Activated naive CD8-positive, alpha-beta T cell (primary cell): ENCODE data around the gene B3GALT5.
"Not testable (repeated sequence)": the region's sequence is repeated elsewhere in the genome, so short reads cannot be mapped to it uniquely, and the experiment has no call there.

Experiments used
- H3K27ac Mint-ChIP-seq: one replicate; pipeline ENCODE4 v1.8.0; 2021; ENCODE audit warnings: mixed read lengths
- H3K27me3 Mint-ChIP-seq: one replicate; pipeline ENCODE4 v1.8.0; 2021; ENCODE audit warnings: mixed read lengths
- H3K36me3 Mint-ChIP-seq: one replicate; pipeline ENCODE4 v1.8.0; 2021; ENCODE audit warnings: mixed read lengths
- H3K4me1 Mint-ChIP-seq: one replicate; pipeline ENCODE4 v1.8.0; 2021; ENCODE audit warnings: low read depth, mixed read lengths
- H3K4me3 Mint-ChIP-seq: one replicate; pipeline ENCODE4 v1.8.0; 2021; ENCODE audit warnings: mild to moderate bottlenecking, mixed read lengths
- H3K9me3 Mint-ChIP-seq: one replicate; pipeline ENCODE4 v1.8.0; 2021; ENCODE audit warnings: low read depth, mixed read lengths

The B3GALT5 gene

DNA sequence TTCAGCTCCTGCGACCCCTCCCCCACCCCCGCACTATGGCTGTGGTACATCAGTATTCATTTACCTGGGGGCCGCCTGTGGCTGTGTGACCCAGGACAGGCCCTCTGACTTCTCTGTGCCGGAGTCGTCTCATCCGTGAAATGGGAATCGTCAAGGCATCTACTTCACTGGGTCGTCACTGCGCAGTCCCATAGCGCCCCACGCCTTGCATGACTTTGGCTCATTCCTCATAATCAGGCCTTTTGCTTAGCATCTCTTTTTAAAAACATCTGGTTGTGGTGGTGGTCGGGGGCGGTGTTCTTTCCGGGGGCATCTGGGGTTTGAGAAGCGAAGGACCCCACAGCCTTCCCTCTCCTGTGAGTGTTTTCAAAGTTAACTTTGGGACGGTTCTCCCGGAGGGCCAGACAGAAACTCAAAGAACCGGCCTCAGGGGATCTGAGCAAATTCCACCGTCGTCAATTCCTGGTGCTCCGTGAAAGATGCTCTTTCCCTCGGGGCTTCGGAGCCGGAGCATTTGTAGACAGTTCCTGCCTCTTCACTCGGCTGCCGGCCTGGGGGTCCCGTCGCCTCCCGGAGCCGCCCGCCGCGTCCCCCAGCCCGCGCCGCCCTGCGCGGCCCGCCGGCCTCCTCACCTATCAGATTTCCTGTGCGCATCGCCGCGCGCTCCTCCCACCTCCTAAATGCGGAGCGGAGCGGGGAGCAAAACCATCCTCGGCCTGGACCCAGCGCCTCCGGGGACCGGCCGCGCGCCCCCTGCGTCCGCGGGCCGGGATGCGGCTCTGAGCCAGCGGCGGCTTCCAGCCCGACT, at the start of gene B3GALT5:
Gene B3GALT5, plus strand, starts transcription at position 708 of the 808 bp plus-strand sequence. CDS start 47,620 bp downstream, outside the sequence.
- Mint-ChIP-seq H3K9me3 (no peaks in the 10 kb centered on the region), H3K4me3 (no peak within 1 kb of the TSS), H3K4me1 (peaks cover 7% of the 10 kb centered on the region), H3K27me3 (peaks cover 22% of the 10 kb centered on the region), H3K36me3 (no peaks in the 10 kb centered on the region), H3K27ac (no peak within 1 kb of the TSS)

GRCh38 chr21:39564200-39564599, 48.5 kb upstream of the B3GALT5 start:
- Mint-ChIP-seq H3K27ac (no peak overlapping the region), H3K4me1 (no peaks in the 10 kb centered on the region), H3K9me3 (no peaks in the 10 kb centered on the region), H3K4me3 (no peak overlapping the region), H3K36me3 (no peaks in the 10 kb centered on the region), H3K27me3 (no peaks in the 10 kb centered on the region)

DNA sequence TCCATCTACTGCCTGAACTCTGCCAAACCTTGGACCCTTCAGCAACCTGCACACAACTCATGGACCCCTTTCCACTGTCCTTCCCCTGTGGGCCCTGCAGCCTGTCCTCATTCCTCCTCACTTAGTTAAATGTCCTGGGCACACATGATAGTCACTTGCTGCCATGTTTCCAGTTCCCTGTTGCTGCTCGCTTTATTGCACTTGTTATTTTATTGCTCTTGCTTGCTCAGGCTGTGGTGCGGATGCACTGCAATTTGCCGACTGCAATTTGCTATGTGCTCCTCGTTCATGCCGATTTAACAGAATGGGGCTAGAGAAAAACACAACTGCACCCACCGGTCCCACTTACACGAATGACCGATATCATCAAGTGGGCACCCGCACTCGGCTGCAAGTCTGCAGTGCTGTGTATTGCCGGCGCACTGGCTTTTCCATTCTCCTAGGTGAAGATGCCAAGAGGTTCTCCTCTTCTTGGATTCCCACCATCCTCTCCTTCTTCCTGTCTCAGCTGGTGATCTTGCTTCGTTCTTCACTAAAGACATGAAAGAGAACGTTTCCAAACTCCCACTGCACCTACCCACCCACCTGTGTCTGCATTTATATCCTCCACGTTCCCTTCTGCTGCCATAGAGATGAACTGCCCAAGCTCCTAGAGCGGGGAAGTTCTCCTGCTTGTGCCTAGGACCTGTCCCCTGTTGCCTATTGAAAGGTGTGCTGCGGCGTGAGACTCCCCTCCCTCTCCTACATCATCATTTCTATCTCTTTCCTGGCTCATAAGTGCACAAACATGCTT, 45.4 kb upstream of the B3GALT5 start:
- Mint-ChIP-seq H3K9me3 (no peaks in the 10 kb centered on the region), H3K27ac (no peak overlapping the region), H3K4me3 (no peak overlapping the region)

GRCh38 chr21:39568361-39568760, 44.4 kb upstream of the B3GALT5 start:
- Mint-ChIP-seq H3K27me3 (peaks cover 3% of the 10 kb centered on the region), H3K27ac (no peak overlapping the region), H3K4me3 (no peak overlapping the region), H3K4me1 (no peaks in the 10 kb centered on the region), H3K36me3 (no peaks in the 10 kb centered on the region), H3K9me3 (no peaks in the 10 kb centered on the region)

More for the DNA sequence above, 45.4 kb upstream of the B3GALT5 start:
- Mint-ChIP-seq H3K27me3 (peaks cover 3% of the 10 kb centered on the region), H3K36me3 (no peaks in the 10 kb centered on the region), H3K4me1 (no peaks in the 10 kb centered on the region)

- Mint-ChIP-seq H3K27me3 (peaks cover under 1% of the 10 kb centered on the region), H3K4me1 (no peaks in the 10 kb centered on the region), H3K9me3 (no peaks in the 10 kb centered on the region), H3K27ac (no peak overlapping the region), H3K36me3 (no peaks in the 10 kb centered on the region), H3K4me3 (no peak overlapping the region)
Observed at GRCh38 chr21:39575775-39576174, 37.0 kb upstream of the B3GALT5 start.

DNA sequence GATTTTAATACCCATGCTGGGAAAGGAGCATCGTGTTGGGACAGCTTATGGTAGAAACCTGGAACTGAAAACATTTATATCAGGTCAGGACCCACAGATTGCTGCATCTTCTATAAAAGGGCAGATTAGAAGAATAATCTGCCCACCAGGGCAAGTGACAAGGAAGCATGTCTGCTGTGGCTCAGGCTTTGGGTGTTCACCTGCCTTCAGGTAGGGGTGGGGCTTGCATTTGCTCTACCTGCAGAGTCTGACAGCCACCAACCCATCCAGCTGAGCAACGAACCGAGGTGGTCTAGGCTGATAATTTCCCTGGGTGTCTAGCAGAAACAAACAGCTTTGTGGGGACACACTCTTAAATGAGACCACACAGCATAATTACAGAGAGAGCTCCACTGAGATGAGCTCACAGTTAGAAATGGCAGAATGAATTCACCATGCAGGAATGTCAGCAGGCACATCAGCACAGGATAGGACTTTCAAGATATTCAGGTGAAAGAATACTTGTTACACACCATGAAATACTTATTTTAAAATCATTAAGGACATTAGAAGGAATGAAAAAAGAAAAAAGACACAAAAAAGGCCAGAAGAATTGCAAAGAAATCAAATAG, 36.1 kb upstream of the B3GALT5 start:
- no peak overlapping the region for H3K27ac Mint-ChIP-seq
- no peaks in the 10 kb centered on the region for H3K36me3 Mint-ChIP-seq
- no peaks in the 10 kb centered on the region for H3K4me1 Mint-ChIP-seq

GRCh38 chr21:39579734-39580332, 32.9 kb upstream of the B3GALT5 start:
- H3K4me3 Mint-ChIP-seq, result no peak overlapping the region
- no peaks in the 10 kb centered on the region for H3K9me3 Mint-ChIP-seq
- peaks cover 5% of the 10 kb centered on the region for H3K27me3 Mint-ChIP-seq
- H3K27ac Mint-ChIP-seq, result no peak overlapping the region
- no peaks in the 10 kb centered on the region for H3K36me3 Mint-ChIP-seq
- no peaks in the 10 kb centered on the region for H3K4me1 Mint-ChIP-seq

More for the DNA sequence above, 36.1 kb upstream of the B3GALT5 start:
- no peak overlapping the region for H3K4me3 Mint-ChIP-seq
- peaks cover 1% of the 10 kb centered on the region for H3K27me3 Mint-ChIP-seq
- no peaks in the 10 kb centered on the region for H3K9me3 Mint-ChIP-seq

- Mint-ChIP-seq H3K4me3 (no peak overlapping the region), H3K4me1 (no peaks in the 10 kb centered on the region), H3K27ac (no peak overlapping the region), H3K9me3 (no peaks in the 10 kb centered on the region), H3K36me3 (no peaks in the 10 kb centered on the region), H3K27me3 (peaks cover 5% of the 10 kb centered on the region)
Observed at GRCh38 chr21:39580744-39581143, 32.0 kb upstream of the B3GALT5 start.

- H3K27me3 Mint-ChIP-seq, result peaks cover 5% of the 10 kb centered on the region
- H3K36me3 Mint-ChIP-seq, result no peaks in the 10 kb centered on the region
- no peak overlapping the region for H3K4me3 Mint-ChIP-seq
- H3K9me3 Mint-ChIP-seq, result no peaks in the 10 kb centered on the region
- H3K27ac Mint-ChIP-seq, result no peak overlapping the region
- no peaks in the 10 kb centered on the region for H3K4me1 Mint-ChIP-seq
Observed at GRCh38 chr21:39581414-39581813, 31.3 kb upstream of the B3GALT5 start.

- Mint-ChIP-seq H3K36me3 (no peaks in the 10 kb centered on the region), H3K4me1 (no peaks in the 10 kb centered on the region), H3K4me3 (no peak overlapping the region), H3K27me3 (peaks cover 5% of the 10 kb centered on the region), H3K9me3 (peaks cover 1% of the 10 kb centered on the region), H3K27ac (no peak overlapping the region)
Observed at GRCh38 chr21:39582749-39583148, 30.0 kb upstream of the B3GALT5 start.

- H3K27ac Mint-ChIP-seq, H3K27me3 Mint-ChIP-seq, H3K9me3 Mint-ChIP-seq, H3K4me3 Mint-ChIP-seq, H3K36me3 Mint-ChIP-seq, H3K4me1 Mint-ChIP-seq: not testable (repeated sequence)
Observed at GRCh38 chr21:39583586-39583985, 29.2 kb upstream of the B3GALT5 start.

DNA sequence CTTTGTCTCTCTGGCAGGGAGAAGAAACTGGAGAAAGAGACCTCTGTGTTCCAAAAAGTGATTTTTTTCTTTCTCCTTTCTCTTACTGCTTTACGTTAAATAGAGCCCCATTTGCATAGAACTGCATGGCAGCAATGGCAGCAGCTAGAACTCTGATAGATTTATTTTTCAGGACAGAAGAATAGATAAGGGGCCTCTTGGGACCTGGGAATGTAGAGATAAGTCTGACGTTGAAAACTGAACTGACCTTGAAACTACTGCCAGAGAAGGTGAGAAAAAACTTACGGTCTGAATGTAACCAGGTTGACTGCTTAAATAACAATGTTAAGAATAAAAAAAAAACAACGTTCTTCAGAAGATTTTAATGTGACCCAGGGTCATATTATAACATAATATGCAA, 25.4 kb upstream of the B3GALT5 start:
- Mint-ChIP-seq H3K4me1 (no peaks in the 10 kb centered on the region), H3K4me3 (no peak overlapping the region), H3K36me3 (no peaks in the 10 kb centered on the region), H3K9me3 (peaks cover 8% of the 10 kb centered on the region), H3K27ac (no peak overlapping the region), H3K27me3 (peaks cover 4% of the 10 kb centered on the region)

DNA sequence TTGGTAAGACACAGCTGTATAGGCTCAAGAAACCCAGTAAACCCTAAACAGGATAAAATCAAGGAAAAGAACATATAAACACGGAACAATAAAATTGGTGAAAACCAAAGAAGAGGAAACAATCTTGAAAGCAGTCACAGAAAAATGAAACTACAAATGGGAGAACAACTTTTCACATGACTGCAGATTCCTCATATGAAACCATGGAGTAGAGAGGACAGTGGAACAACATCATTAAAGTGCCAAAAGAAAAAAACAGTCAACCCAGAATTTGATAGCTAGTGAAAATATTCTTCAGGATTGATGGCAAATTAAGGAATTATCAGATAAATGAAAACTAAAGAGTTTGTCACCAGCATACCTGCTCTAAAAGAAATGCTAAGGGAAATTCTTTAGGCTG, 23.9 kb upstream of the B3GALT5 start:
- Mint-ChIP-seq H3K4me1 (no peaks in the 10 kb centered on the region), H3K36me3 (no peaks in the 10 kb centered on the region), H3K27ac (no peak overlapping the region), H3K4me3 (no peak overlapping the region), H3K9me3 (peaks cover 8% of the 10 kb centered on the region), H3K27me3 (no peaks in the 10 kb centered on the region)

DNA sequence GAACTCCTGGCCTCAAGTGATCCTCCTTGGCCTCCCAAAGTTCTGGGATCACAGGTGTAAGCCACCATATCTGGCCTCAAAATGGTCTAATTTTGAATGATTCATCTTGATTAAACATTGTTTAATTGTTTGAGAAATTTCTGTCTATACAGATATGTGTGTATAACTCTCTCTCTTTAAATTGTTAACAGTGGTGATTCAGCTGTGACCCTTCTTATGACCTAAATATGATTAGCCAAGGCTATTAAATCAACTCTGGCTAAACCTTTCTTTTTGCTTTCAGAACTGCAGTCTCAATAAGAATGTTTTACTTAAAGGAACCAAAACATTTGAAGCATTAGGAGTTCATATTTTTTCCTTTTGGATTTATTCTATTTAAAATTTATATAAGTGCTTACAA, 19.2 kb upstream of the B3GALT5 start:
- H3K36me3 Mint-ChIP-seq, result no peaks in the 10 kb centered on the region
- no peaks in the 10 kb centered on the region for H3K4me1 Mint-ChIP-seq
- no peak overlapping the region for H3K27ac Mint-ChIP-seq
- no peaks in the 10 kb centered on the region for H3K27me3 Mint-ChIP-seq
- H3K4me3 Mint-ChIP-seq, result no peak overlapping the region
- H3K9me3 Mint-ChIP-seq, result peaks cover 4% of the 10 kb centered on the region

DNA sequence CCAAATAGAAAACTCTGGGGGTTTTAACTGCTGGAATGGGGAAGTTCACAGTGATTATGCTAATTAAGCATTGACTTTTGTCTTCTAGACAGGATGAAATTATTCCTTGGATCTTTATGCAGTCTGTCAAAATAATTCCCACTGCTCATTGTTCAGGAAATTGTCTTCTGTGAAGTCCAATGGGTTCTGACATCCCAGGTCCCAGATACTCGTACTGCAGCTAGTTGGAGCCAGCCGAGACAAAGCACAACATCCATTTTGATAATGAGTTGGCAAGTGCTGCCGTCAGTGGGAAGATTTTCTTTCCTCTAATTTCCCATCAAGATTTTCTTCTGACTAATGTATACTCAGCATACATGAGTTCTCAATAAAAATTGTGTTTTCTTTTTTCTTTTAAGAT, 17.3 kb upstream of the B3GALT5 start:
- no peaks in the 10 kb centered on the region for H3K36me3 Mint-ChIP-seq
- H3K27ac Mint-ChIP-seq, result no peak overlapping the region
- no peaks in the 10 kb centered on the region for H3K9me3 Mint-ChIP-seq
- H3K4me3 Mint-ChIP-seq, result no peak overlapping the region
- H3K4me1 Mint-ChIP-seq, result no peaks in the 10 kb centered on the region
- H3K27me3 Mint-ChIP-seq, result no peaks in the 10 kb centered on the region
